Body of pancreas (tissue), 4 donors: ENCODE data around the gene RANBP17. TPM values are rescaled to one million over a fixed set of nuclear protein-coding genes. Genes with fewer than 3 reads are reported as not detected.

Experiments
- ATAC-seq: fragments of 150-250 bp; one replicate; pipeline ENCODE4 v1.9.1; 2016
- DNase-seq, 4 donors: peaks; one replicate each; pipeline ENCODE4 v3.0.0-alpha.2; 2019
- H3K27ac ChIP-seq, 4 donors: fragments of 200-600 bp; sonication (generic); 1 replicate in 3 of 4; 2 replicates in 1 of 4; pipeline versions ENCODE4 v1.5.1 to v1.6.1; 2016 to 2019; ENCODE audit warnings: mild to moderate bottlenecking in 1 of 4, mixed read lengths in 1 of 4, moderate library complexity in 1 of 4
- H3K27me3 ChIP-seq, 2 donors: fragments of 200-600 bp; sonication (generic); one replicate each; pipeline ENCODE4 v1.6.0; 2016; ENCODE audit warnings: mild to moderate bottlenecking in 1 of 2
- H3K36me3 ChIP-seq, 2 donors: fragments of 200-600 bp; sonication (generic); replicated peaks in 1 of 2; 2 replicates each; pipeline ENCODE4 v1.5.1; 2016; ENCODE audit warnings: low read depth in 2 of 2; ENCODE audit not compliant: insufficient read depth in 1 of 2
- H3K4me1 ChIP-seq: fragments of 200-600 bp; sonication (generic); one replicate; pipeline ENCODE4 v1.6.0; 2016
- H3K4me3 ChIP-seq, 2 donors: fragments of 200-600 bp; sonication (generic); 1 replicate in 1 of 2; 2 replicates in 1 of 2; pipeline ENCODE4 v1.5.1; 2016 to 2019
- H3K9me3 ChIP-seq, 3 donors: fragments of 200-600 bp; sonication (generic); 1 replicate in 2 of 3; 2 replicates in 1 of 3; pipeline ENCODE4 v1.5.1; 2016
- CTCF ChIP-seq, 7 experiments: fragments of 450-650 bp in 4 of 7; fragments of 200-600 bp in 3 of 7; sonication (generic) in 3 of 7; IDR thresholded peaks; one replicate each; pipeline ENCODE4 v1.5.1; 2016 to 2019; ENCODE audit warnings: antibody characterized with exemption in 7 of 7
- POLR2A ChIP-seq, 3 donors: fragments of 450-650 bp; IDR thresholded peaks; one replicate each; pipeline ENCODE4 v1.6.1; 2016; ENCODE audit warnings: antibody characterized with exemption in 3 of 3, mild to moderate bottlenecking in 2 of 3
- WGBS, 2 donors: methylation state at CpG; one replicate each; pipeline ENCODE4 v1.1.5; 2017; 5-methylcytosine and 5-hydroxymethylcytosine counted together
- intact Hi-C: fragments of 100-400 bp; cut with DNase I; formaldehyde crosslinking; loops from one replicate; pipeline ENCODE4 v1.15.1; 2023
- total RNA-seq, 2 donors: library from RNA; depleted of rRNA; stranded (reverse); fragments of >200 nt; gene quantifications; one replicate each; pipeline ENCODE4 v1.1.0, GENCODE V29; 2016

Gene RANBP17
- total RNA-seq, 2 donors from 2014 or later, result 6.6 to 9.1 TPM

DNA sequence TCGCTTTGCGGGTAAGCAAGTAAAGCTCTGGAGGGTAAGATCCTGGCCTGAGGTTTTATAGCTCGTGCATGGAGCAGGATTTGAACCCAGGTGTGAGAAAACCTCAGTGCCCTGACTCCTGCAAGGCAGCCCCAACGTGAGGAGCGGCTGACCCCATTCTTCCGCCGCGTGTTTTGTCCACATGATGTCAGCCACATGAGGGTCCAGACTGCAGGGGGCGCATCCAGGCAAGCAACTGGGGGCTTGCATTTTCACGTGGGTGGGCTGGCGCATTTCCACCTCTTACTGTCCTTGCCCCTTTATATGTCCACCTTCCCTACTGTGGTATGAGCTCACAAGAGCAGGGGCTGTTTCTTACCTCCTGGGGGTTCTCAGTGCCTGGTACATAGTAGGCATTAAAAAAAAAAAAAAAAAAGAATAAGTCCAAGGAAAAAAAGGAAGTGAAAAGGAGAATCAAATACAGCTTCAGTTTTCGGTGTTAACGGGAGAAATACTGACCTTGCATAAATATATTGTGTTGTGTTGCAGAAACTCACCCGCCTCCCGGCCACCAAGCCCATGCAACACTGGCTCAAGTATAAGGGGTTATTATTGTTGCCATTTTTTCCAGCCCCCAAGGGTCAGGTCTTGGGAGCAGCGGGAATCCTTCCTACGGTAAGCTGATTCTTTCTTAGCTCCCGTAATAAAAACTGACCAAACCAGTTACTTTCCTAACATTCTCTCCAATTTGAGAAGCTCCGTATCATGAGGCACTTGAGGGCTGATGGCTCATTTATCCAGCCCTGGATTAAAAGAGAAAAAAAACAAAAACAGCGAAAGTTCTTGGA lies 462.2 kb downstream of the RANBP17 start:
- H3K27me3 ChIP-seq, result peaks cover 0 to 5% of the 10 kb centered on the region in 2 donors
- intact Hi-C loops, result no loop called here
- no peak for TF ChIP-seq POLR2A (IDR thresholded peaks at IDR 0.05)
- no peak for TF ChIP-seq CTCF (IDR thresholded peaks at IDR 0.05)

DNA sequence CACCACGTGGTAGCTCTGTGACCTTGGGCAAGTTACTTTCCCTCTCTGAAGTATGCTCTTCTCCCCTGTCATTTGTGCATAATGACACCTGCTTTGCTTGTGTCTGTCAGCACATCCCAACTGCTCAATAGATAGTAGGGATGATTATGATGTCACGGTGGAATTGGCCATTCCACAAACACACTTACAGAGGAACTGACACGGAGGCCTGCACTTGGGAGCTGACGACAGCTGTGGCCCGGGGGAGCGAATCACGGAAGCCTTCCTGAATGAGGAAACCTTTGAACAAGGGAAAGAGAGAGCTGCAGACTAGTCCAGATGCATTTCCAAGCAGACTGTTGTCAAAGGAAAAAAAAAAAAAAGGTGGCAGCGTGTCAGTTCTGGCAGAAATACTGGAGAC lies 468.2 kb downstream of the RANBP17 start:
- no peak for DNase-seq
- Histone ChIP-seq H3K27me3 (no peaks in the 10 kb centered on the region), H3K4me1 (no peaks in the 10 kb centered on the region), H3K27ac (no peak overlapping the region), H3K36me3 (no peaks in the 10 kb centered on the region), H3K9me3 (no peaks in the 10 kb centered on the region), H3K4me3 (no peak overlapping the region)
- no peak for ATAC-seq
- 55 to 59% methylated on average over 8 of the region's 8 CpGs for WGBS, 2 donors
- intact Hi-C loops, result loop anchor here (10.0 kb wide), 1 partner anchor 525 kb away; no protein-coding TSS in a partner anchor
- TF ChIP-seq POLR2A (IDR thresholded peaks at IDR 0.05) (no peak), CTCF (IDR thresholded peaks at IDR 0.05) (no peak)

More for the DNA sequence above, 462.2 kb downstream of the RANBP17 start:
- no peak overlapping the region for H3K4me3 ChIP-seq
- no peaks in the 10 kb centered on the region for H3K36me3 ChIP-seq
- H3K9me3 ChIP-seq, result no peaks in the 10 kb centered on the region
- H3K27ac ChIP-seq, result no peak overlapping the region
- no peak for ATAC-seq
- no peak for DNase-seq
- WGBS, 2 donors, result 27 to 34% methylated on average over 18 to 20 of the region's 20 CpGs
- H3K4me1 ChIP-seq, result no peaks in the 10 kb centered on the region

DNA sequence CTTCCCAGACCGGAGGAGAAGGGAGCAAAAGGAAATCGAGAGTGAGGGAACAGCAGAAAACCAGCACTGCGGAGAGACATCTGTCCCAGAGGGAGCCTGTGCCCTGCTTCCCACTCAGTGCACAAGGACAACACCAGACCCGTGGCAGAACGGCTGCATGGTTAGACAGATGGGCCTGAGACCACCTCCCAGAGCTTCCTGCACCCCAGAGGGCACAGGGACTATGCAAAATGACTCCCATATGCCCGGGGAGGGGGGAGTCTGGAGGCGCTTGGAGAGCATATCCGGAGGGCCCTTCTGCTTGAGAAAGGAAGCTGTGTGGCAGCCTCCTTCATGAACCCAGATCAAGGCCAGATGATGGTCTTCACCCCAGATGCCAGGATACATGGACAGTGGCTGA lies 473.8 kb downstream of the RANBP17 start:
- peaks cover 14% of the 10 kb centered on the region for H3K4me1 ChIP-seq
- H3K9me3 ChIP-seq, result no peaks in the 10 kb centered on the region
- H3K36me3 ChIP-seq, result no peaks in the 10 kb centered on the region
- DNase-seq (no peak), ATAC-seq (no peak)
- H3K27ac ChIP-seq, result no peak overlapping the region
- WGBS, 2 donors, result 48 to 61% methylated on average over 3 to 8 of the region's 8 CpGs
- TF ChIP-seq CTCF (IDR thresholded peaks at IDR 0.05), result no peak
- no peak for TF ChIP-seq POLR2A (IDR thresholded peaks at IDR 0.05)
- no peak overlapping the region for H3K4me3 ChIP-seq
- H3K27me3 ChIP-seq, result no peaks in the 10 kb centered on the region
- intact Hi-C loops, result loop anchor here (10.0 kb wide), 1 partner anchor 531 kb away; no protein-coding TSS in a partner anchor

DNA sequence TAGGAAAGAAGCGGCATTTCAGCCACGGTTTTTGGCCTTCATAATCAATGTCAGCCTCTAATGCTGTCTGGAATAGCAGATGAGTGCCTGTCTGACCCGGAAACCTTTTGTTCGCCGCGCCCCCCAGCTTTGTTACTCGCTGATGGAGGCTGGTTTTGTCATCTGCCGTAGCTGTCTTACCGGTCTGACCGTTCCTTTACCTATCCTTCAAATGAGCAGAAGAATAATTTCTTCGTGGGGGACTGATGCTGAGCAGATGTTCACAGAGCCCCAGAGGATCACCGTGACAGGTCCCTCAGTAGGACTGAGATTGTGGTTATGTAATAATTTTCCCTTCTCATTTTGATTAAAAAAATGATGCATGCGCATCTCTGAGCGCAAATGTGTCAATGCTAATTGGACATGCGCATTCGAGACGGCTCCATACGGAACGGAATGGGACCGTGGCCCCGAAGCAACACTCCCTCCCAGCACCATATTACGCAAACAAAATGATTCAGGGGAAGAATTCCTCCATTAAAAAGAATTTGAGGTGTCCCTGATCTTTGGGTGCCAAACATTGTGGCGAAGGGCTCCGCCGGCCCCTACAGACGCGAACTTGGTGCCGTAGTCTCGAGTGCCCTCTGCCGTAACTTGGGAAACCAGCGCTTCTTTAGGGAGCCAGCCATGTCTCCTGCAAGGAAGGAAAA lies 474.8 kb downstream of the RANBP17 start:
- ATAC-seq (peak; percentile 52), DNase-seq (peak; percentile 40 to 55 (median 46))
- Histone ChIP-seq H3K4me3 (no peak overlapping the region), H3K27me3 (no peaks in the 10 kb centered on the region), H3K4me1 (peaks cover 16% of the 10 kb centered on the region), H3K36me3 (no peaks in the 10 kb centered on the region), H3K27ac (no peak overlapping the region), H3K9me3 (no peaks in the 10 kb centered on the region)
- intact Hi-C loops, result loop anchor here (10.0 kb wide), 1 partner anchor 532 kb away; no protein-coding TSS in a partner anchor
- WGBS, 2 donors, result 5 to 7% methylated on average over 21 to 31 of the region's 31 CpGs
- TF ChIP-seq CTCF (IDR thresholded peaks at IDR 0.05) (peak in 6 of 7 experiments; percentile 35 to 65 (median 56)), POLR2A (IDR thresholded peaks at IDR 0.05) (no peak)
